ENCODE measurements around the gene MEIOC.

MEIOC gene

DNA sequence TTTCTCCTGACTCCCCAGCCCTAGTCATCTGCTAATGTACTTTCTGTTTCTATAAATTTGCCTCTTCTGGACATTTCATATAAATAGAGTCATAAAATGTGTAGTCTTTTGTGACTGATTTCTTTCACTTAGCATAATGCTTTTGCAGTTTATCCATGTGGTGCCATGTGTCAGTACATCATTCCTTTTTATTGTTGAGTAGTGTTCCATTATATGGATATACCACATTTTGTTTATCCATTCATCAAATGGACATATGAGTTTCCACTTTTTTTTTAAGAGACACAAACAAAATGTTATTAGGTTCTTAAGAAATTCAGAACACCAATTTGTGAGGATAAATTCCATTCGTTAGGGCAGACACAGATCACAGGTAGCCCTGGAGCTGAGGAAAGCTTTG, 63.2 kb downstream of the MEIOC start:
- DNase-seq = no peak

DNA sequence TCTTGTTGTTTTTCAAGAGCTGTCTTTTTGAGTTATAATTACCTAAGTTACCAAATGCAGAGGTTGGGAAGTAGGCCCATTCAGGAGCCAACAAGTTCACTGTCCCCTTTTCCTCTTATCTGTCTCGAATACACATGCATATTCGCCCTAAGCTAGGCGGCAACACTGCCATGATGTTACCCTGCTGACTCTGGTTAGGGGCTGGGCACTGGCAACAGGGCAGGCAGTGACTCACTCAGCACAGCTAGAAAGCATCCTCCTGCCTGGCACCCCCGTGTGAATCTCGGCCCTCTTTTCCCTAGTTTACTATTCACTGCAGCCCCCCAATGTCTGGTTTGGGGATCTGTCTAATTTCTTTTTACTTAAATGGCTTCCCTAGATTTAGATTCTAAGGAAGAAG, 66.0 kb downstream of the MEIOC start:
- DNase-seq = no peak

Data from stimulated activated CD4-positive, alpha-beta T cell treated with anti-CD3 and anti-CD28 coated beads, Interleukin-4, amount 100 ng/mL, for 24 hours (primary cell).